ENCODE data around the gene SMIM30.
A peak's percentile ranks its signal among the peaks of the same experiment; 100 is the strongest.
"Not testable (repeated sequence)": the region's sequence is repeated elsewhere in the genome, so short reads cannot be mapped to it uniquely, and the experiment has no call there.

Gene SMIM30

DNA sequence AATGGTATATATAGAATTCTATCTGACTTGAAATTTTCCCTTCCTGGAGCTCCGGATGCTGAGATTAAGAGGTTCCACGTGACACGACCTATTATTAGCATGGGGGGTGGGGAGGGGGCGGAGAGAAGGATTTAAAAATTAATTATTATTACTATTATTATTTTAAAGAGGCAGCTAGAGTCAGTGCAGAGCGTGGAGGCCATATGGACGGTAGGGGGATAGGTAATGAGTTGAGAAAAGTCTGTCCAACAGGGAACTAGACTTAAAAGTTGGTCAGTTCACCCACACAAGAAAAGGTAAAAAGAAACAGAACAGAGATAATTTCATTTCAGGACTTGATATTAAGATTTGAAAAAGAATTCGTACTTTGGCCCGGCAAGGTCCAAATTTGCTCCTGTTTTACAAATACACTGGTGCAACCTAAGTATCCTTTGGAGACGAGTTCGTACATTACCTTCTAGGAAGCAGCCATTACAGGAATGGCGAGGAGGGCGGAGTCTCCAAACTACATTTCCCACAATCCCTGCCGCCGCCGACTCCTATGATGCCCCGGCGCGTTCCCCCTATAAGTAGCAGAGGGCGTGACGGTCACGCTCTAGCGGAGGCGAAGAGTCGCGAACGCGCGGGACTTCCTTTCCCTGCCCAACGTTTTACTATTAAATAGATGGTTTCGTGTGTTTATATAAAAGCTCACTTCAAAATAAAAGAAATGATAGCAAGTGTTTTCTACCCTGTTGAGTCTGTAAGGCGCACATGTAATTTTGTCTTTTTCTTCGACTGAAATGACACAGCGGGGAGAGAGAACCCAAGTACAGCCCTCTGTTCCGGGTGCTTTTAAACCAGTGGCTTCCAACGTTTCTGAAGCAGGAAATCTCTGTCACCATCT is at the start of gene SMIM30:
SMIM30 (minus strand) TSS at position 481 of the 886 bp plus-strand sequence. CDS start 976 bp downstream, outside the sequence.
- DNase-seq = peak; percentile 79

GRCh38 chr7:113166176-113166575 is 47.8 kb upstream of the SMIM30 start:
- DNase-seq = not testable (repeated sequence)

GRCh38 chr7:113161050-113161449 is 42.7 kb upstream of the SMIM30 start:
- DNase-seq = no peak

- peak; percentile 26 for DNase-seq
Measured at GRCh38 chr7:113159746-113160339, 41.5 kb upstream of the SMIM30 start.

- no peak for DNase-seq
Measured at GRCh38 chr7:113158756-113159155, 40.4 kb upstream of the SMIM30 start.

- no peak for DNase-seq
Measured at GRCh38 chr7:113154117-113154516, 35.8 kb upstream of the SMIM30 start.

DNA sequence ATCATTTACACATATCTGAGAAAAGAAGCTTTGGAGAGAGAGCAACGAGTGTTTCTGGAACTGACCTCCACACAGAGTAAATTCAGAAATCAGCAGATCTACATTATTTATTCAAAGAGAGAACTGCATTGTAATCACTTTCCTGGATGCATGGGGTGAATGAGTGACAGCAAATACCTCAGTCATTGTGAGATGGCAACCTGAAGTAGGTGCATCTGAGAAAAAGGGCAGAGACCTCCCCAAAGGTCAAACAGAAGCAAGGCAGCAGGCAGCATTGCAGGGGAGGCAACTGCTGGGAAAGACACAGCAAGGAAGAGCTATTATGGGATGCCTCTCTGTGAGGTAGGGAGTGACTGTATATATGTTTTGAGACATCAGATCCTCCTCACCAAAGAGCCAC is 26.5 kb upstream of the SMIM30 start:
- DNase-seq = no peak

- DNase-seq = no peak
Measured at GRCh38 chr7:113143486-113144257, 25.3 kb upstream of the SMIM30 start.

GRCh38 chr7:113142385-113143119 is 24.2 kb upstream of the SMIM30 start:
- DNase-seq = no peak

DNA sequence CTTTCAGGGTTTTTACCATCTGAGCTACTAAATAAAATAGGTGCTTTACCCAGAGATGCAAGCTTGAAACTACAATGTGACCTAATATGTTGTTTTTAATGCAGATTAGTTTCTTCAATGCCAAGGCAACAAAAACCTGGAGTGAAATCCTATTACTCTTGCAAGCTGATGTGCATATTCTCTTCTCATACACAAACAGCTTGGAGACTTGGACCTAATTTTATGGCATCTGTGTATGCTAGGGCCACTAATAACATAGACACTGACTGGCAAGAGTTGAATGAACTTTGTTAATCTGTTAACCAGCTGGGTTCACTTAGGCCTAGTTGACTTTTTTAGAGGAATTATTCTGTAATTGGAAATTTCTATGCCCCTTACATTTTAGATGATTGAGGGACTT is 23.4 kb upstream of the SMIM30 start:
- no peak for DNase-seq

GRCh38 chr7:113140956-113141355 is 22.6 kb upstream of the SMIM30 start:
- DNase-seq = no peak

DNA sequence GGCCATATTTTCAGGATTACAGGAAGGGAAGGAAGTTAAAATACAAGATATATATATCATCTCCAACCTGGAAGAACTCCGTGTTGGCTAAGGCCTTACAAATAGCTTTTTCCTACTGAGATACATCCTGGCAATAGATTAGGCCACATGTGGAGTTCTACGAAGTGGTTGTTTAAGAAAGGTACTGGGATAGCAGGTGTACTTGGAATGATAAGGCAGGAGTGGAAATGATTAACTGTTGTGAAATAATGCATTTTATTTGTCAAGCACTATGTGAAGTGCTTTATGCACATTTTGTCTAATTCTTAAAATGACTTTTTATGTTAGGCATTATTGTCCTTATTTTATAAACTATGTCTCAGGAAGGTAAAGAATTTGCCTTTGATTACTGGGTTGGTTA is 18.9 kb upstream of the SMIM30 start:
- no peak for DNase-seq

DNA sequence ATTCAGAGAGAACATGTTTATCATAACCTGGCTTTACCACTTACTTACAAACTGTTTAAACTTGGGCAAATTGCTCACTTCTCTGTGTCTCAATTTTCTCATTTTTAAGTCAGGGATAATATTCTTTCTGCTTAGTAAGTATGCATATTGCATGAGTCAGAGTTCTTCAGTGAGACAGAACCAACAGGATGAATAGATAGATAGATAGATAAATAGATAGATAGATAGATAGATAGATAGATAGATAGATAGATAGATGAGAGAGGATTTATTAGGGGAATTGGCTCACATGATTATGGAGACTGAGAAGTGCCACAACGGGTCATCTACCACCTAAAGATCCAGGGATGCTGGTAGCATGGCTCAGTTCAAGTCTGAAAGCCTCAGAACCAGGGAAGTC is 15.7 kb upstream of the SMIM30 start:
- DNase-seq = no peak

- no peak for DNase-seq
Measured at GRCh38 chr7:113131367-113131766, 13.0 kb upstream of the SMIM30 start.

DNA sequence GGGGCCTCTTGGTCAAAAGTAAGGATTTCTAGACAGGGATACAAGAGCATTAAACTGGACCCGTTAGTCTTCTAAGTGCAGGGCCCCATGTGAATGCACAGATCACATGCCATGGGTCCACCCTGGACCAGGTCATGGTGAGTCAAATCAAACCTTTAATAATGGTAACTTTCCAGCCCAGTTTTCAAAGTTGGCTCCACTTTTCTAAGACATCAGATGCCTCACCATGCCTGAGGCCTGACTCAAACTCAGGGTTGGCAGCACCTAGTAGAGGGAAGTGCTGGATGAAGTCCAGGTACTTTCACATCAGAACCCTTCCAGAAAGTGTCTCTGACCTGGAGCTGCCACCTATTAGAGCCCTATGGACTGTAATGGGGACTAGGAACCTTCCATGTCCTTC is 9.7 kb upstream of the SMIM30 start:
- no peak for DNase-seq

- DNase-seq = no peak
Measured at GRCh38 chr7:113125728-113126127, 7.4 kb upstream of the SMIM30 start.

DNA sequence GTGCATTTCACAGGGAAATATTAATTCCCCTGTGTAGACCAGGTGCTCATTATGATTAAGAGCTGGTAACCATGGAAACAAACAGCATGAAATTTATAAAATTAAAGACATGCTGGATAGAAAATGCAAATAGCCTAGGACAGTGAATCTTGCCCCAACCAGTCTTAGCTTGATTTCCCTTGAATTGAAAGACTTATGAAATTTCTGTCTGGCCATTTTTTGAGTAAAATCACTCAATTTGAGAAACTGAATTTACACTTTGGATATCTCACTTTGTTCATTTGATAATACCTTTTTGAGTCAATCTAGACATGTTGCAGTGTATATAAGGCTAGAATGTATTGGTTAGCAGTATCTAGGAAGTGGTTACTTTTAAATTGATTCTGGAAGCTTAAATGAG is 4.4 kb upstream of the SMIM30 start:
- DNase-seq = no peak

GRCh38 chr7:113120647-113121046 is 2.3 kb upstream of the SMIM30 start:
- DNase-seq = no peak

- no peak for DNase-seq
Measured at GRCh38 chr7:113119429-113119828, 1.1 kb upstream of the SMIM30 start.

DNA sequence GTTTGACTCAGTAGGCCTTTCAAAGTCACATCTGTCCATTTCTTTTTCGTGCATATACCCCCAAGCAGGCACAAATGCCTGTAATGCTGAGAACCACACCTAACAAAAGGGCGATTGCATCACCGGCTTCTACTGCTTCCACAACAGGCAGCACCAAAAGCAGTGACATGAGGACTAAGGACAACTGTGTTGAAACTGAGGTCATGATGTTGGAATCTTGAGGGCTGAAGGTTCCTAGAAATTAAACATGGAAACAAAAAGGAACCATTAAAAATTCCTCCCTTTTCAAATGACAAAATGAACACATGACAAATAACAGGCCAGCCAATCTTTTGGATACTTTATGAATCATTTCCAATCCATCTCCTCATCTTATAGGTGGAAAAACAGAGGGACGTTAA is 980 bp downstream of the SMIM30 start:
- not testable (repeated sequence) for DNase-seq

GRCh38 chr7:113113912-113114311 is 4.4 kb downstream of the SMIM30 start:
- DNase-seq = no peak

- no peak for DNase-seq
Measured at GRCh38 chr7:113109718-113110117, 8.6 kb downstream of the SMIM30 start.

- no peak for DNase-seq
Measured at GRCh38 chr7:113100121-113100603, 18.2 kb downstream of the SMIM30 start.

Measured in NCI-H2081 treated with DMSO at 0.1 percent for 48 hours (cell line).